Measurements from ENCODE around the gene KIAA0232.

DNA sequence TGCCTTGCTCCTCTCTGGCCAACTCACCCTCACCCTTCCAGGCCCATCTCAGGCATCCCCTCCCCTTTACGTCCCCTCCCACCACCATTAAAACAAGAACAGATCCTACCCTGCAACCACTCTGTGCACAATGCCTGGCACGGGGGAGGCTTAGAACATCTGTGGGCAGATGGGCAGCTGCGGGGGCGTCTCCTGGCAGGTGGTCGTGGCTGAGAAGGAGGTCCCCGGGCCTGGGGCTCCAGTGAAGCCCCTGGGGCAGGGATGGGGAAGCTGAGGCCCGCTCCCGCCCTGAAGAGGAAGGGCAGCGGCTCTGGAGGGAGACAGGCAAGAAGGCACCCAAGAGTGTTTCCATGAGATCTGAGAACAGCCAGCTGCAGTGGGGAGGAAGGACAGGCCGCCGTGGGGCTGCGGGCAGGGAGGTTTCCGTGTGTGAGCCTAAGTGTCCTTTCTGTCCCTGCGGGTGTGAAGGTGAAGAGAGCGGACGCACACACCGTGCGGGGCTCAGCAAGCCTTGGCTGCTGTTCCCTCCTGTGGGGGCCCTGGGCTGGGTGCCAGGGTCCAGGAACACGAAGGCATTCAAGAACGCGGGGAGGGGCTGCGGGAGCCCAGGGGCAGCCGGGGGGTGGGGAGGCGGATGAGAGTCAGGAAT is 119.3 kb downstream of the KIAA0232 start:
- TF ChIP-seq, protein P1, sequence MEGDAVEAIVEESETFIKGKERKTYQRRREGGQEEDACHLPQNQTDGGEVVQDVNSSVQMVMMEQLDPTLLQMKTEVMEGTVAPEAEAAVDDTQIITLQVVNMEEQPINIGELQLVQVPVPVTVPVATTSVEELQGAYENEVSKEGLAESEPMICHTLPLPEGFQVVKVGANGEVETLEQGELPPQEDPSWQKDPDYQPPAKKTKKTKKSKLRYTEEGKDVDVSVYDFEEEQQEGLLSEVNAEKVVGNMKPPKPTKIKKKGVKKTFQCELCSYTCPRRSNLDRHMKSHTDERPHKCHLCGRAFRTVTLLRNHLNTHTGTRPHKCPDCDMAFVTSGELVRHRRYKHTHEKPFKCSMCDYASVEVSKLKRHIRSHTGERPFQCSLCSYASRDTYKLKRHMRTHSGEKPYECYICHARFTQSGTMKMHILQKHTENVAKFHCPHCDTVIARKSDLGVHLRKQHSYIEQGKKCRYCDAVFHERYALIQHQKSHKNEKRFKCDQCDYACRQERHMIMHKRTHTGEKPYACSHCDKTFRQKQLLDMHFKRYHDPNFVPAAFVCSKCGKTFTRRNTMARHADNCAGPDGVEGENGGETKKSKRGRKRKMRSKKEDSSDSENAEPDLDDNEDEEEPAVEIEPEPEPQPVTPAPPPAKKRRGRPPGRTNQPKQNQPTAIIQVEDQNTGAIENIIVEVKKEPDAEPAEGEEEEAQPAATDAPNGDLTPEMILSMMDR (IDR thresholded peaks at IDR 0.05; ENCODE audit: borderline replicate concordance, extremely low read depth, low read length, poor library complexity, severe bottlenecking), result no peak
- TF ChIP-seq EZH2 (IDR thresholded peaks at IDR 0.05; ENCODE audit: borderline replicate concordance, low read depth, low read length, severe bottlenecking), result no peak
